HS-5 (cell line): Measurements from ENCODE around the gene FAM193B.
A peak's percentile ranks its signal among the peaks of the same experiment; 100 is the strongest.

Experiments
- DNase-seq: peaks from one replicate; pipeline ENCODE4 v3.0.0-alpha.2; 2012; ENCODE audit warnings: low read depth

FAM193B gene

GRCh38 chr5:177500685-177501522, 53.5 kb downstream of the FAM193B start:
- peak; percentile 53 for DNase-seq

GRCh38 chr5:177499842-177500241, 54.5 kb downstream of the FAM193B start:
- no peak for DNase-seq

DNA sequence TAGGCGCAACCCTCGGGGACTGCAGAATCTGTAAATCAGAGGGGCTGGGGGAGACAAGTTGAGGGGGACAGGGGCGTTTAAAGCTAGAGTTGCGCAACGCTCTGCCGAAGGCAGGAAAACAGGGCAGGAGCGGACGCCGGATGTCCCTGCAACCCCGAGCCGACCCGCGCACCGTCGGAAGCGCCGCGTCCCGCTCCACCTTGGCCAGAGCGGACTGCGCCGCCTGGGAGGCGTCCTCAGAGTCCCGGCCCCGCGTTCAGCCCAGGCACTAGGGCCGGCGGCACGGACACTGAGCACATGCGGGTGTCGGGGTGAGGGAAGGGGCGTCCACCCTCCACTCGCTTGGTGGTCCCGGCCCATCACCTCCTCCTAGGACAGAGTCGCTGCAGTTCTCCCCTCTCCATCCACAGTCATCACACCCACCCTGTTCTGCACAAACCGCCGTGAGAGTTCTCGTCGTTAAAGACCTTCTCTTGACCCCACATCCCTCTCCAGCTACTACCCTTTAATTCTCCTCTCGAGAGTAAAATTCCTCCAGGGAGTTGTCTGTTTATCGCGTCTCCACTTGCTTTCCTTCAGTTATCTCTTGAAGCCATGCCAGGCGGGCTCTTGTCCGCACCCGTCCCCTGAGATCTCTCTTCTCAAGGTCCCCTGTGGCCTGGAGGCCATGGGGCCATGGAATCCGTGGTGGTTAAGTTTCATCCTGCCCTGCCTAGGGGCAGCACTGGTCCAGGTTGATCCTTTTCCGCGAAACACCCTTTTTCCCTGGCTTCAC, 56.2 kb downstream of the FAM193B start:
- DNase-seq: no peak

DNA sequence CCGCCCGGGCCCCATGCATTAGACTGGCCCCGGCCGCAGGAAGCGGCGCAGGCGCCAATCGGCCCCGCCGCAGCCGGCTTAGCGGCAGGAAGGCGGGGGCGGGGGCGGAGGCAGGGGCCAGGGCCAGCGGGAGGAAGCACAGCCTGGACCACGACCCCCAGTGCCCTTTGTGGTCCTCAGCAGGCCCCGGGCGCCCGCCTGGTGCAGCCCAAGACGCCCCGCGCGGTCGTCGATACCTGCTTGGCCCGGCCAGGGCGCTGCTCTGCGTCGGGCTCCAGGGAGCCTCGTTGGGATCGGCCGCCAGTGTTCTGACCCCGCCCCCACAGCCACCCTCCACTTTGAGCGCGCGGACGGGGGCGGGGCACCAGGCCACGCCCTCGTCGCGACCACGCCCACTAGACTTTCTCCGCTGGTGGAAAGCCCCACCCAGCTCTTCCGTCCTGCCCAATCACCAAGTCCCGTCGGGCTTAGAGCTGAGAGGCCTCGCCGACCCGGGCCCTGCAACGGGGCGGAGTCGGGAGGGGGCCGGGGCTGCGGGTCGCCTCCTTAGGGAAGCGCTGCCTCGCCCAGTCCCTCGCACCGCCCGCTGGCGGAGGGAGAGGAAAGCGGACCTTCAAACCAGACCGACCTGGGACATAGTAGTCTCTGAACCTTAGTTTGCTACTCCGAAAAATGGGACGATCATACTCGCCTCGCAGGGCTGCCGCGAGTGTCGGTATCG, 56.9 kb downstream of the FAM193B start, which contains the start of gene PDLIM7:
Gene PDLIM7 (minus strand): TSS at position 313 of the 721 bp plus-strand sequence. CDS start 1,092 bp downstream, outside the sequence.
- peak; percentile 88 for DNase-seq

- peak; percentile 39 for DNase-seq
These were observed 57.6 kb downstream of the FAM193B start for GRCh38 chr5:177496727-177497291.

DNA sequence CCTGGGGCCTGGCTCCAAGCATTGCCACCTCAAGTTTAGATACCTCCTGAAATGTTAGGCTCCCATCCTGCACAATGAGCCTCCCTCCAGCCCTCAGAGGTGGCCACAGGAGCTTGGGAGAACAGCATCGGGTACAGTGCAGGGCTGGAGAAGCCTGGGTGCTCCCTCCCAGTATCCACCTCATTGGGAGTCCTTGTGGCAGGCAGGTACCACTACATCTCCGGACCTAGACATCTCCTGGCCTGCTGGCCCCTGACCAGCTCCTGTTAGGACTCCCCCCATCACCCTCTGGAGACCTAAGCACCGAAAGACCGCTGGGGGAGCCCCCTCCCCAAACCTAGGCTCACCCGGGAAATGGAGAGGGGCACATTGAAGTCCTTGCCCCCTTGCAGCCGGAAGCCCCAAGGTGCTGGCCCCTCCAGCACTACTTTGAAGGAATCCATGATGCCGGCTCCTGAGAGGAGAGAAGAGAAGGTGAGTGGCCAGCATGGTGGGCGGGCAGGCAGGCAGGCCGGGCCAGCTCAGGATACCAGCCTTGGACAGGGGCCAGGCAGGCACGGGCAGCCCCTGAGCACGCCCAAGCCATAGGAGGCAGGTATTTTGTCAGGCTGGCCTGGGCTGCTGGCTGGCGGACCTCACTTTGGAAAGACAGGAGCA, 58.2 kb downstream of the FAM193B start:
- no peak for DNase-seq

- DNase-seq: no peak
These were observed 58.9 kb downstream of the FAM193B start for GRCh38 chr5:177495243-177496060.

- DNase-seq: peak; percentile 82
These were observed 59.8 kb downstream of the FAM193B start for GRCh38 chr5:177494346-177495195.

DNA sequence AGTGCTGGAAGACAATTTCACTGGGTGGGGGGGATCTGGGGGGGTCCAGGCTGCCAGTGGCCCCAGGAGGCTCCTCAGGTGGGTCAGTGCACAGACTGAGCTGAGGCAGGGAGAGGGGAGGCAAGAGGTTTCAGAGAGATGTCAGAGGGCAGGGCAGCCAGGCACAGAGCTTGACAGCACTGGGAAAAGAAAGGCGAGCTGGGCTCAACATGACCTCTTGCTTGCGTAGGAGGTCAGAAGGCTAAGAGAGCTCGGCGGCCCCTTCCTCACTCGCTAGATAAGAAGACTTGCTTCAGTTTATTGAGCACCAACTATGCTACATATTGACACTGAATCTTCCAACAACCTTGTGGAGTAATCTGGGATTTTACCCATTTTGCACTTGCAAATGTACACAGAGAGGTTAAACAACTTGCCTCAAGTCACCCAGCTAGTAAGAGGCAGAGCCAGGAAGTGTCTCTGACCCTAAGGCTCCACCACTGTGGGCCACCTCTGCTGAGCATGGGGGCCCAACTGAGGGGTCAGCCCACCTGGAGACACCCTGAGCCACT, 60.5 kb downstream of the FAM193B start:
- DNase-seq: no peak

- no peak for DNase-seq
These were observed 61.5 kb downstream of the FAM193B start for GRCh38 chr5:177492841-177493240.

DNA sequence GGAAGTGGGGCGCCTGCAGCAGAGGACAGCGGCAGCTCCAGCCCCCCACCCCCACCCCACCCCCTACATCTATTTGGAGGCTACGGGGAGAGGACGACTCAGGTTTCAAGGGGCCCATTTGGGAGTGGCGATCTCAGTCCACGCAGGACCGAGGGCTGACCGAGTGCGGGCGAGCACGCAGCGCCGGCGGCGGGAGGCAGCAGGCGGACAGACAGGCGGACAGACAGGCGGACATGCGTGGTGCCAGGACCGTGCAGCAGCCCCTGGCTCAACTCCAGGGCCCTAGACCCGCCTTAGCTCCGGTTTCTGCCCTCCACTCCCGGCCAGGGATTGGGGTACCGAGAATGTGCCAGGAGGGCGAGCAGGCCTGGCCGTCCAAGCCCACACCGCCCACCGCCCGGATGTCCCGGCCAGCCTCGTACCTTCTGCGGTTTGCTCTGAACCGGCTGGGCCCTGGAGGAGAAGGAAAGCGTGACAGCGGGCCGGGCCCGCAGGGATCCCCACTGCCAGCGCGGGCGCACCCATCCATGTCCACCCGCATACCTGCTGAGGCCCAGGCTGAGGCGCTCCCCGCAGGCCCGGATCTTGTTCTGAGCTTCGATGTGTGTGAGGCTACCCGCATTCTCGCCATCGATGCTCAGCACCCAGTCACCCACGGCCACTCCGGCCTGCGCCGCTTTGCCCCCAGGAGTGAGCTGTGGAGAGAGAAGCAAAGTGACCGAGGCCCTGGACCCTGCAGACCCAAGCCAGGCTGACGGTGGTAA, 62.2 kb downstream of the FAM193B start:
- no peak for DNase-seq

DNA sequence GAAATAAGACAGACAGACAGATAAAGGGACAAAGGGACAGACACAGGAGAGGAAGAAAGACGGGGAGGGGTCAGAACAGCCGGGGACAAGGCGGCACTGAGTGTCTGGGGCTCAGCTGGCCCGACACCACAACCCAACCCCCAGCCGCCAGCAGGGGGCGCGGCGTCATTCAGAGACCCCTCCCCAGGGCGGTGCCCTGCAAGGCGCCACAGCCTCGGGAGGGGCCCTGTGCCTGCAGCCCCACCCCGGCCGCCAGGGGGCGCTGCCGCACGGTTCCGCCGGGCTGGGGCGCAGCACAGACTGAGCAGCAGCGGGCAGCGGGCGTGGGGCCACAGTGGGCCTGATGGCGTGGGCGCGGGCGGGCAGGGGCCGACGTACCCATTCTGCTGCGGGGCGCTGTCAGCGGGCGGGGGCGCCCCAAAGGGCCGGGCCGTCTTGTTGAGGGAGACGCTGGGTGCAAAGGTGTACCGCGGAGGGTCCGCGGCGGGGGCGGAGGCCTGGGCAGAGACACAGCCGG, 62.9 kb downstream of the FAM193B start:
- no peak for DNase-seq

DNA sequence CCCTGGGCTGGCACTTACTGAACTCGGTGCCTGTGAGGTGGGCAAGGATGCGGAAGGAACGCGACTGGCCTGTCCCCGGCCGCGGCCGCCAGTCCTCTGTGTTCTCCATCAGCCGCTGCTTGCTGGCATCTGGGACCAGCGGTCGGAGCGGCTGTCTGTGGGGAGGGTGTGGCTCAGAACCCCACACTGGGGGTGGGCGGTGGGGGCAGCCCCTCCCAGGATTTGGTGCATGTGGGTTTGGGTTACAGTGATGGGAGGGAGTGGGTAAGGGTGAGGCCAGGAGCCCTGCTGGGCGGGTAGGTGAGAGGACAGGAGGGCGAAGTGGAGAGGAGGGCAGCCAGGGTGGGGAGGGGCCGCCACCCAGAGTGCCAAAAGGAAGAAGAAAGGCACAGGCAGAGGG, 63.4 kb downstream of the FAM193B start:
- DNase-seq: no peak

DNA sequence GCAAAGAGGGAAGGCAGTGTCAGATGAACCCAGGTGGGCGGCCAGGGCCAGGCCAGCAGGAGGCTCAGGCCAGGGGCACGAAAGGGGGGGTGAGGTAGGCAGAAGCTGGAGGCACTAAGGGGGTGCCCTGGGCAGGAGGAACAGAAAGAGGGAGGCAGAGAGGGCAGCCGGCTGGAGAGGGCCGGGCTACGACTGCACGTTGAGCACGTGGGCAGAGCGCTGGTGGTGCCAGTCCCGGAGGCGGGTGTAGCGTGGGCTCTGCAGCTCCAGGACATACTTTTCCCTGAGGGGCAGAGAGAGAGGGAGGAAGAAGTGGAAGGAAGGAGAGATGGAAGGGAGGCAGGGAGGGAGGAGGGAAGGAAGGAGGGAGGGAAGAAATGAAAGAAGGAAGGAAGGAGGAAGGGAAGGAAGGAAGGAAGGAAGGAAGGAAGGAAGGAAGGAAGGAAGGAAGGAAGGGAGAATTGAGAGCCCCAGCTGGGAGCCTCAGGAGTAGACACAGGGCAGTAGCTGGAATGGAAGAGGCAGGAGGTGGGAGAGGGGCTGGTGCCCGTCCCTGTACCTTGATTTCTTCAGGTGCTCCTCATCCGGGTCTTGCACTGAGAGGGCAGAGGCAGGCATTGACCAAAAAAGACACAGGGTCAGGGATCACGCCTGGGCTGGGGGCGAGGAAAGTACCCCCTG, 63.9 kb downstream of the FAM193B start:
- DNase-seq: no peak

DNA sequence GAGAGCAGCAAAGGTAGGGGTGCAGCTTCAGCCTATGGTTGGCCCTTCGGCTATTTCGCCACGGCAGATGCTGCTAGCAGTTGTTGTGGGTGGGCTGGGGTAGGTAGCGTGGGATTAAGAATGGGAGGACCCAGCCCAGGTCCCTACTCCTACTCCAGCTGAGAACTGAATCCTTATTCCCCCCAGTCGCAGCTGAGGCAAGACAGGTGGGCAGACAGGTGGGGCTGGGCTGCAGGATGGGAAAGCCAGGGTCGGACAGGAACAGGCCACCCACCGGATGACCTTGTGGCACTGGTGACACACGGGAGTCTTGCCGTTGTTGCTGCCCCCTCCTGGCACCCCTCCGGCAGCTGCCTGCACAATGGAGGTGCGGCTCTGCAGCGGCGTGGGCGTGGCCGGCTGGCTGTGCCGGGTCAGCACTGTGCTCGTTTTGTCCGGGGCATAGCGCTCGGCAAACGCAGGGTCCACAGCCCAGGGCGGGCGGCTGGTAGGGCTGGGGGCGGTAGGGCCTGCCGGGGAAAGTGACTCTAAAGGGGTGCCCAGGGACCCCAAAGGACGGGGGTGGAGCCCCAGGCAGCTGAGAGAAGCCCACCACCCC, 65.1 kb downstream of the FAM193B start:
- no peak for DNase-seq

DNA sequence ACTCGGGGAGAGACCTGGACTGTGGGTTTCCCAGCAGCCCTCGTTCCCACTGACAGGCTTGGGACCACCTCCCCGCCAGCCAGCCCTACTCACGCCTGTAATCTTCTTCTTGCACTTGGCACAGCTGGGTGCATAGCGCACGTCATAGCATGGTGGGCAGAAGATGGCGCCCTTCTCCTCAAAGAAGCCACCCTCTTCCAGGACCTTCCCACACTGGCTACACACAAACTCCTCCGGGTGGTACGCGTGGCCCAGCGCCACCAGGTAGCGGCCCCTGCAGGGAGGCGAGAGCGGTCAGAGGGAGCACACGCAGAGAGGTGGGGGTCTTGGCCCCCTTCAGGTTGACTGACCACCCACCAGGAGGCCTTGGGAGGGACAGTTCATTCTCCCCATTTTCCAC, 66.4 kb downstream of the FAM193B start:
- no peak for DNase-seq

GRCh38 chr5:177487144-177487543, 67.2 kb downstream of the FAM193B start:
- no peak for DNase-seq
